Transverse colon (tissue), 4 donors: ENCODE results near the gene ZFAND5.

Experiments used
- CTCF ChIP-seq, 5 experiments: fragments of 200-600 bp in 3 of 5; fragments of 450-650 bp in 2 of 5; sonication (generic) in 3 of 5; IDR thresholded peaks; 1 replicate in 2 of 5; 2 replicates in 3 of 5; pipeline ENCODE4 v1.5.1; 2016 to 2017; ENCODE audit warnings: antibody characterized with exemption in 5 of 5, inconsistent platforms in 3 of 5, mild to moderate bottlenecking in 2 of 5, moderate library complexity in 1 of 5
- EP300 ChIP-seq: sonication (generic); formaldehyde crosslinking; IDR thresholded peaks from one replicate; pipeline ENCODE4 v1.6.1; 2017; ENCODE audit warnings: antibody characterized with exemption, low read depth
- POLR2A ChIP-seq: fragments of 450-650 bp; IDR thresholded peaks from one replicate; pipeline ENCODE4 v1.6.1; 2016; ENCODE audit warnings: antibody characterized with exemption, mild to moderate bottlenecking, moderate library complexity
- POLR2AphosphoS5 ChIP-seq, 3 donors: sonication (generic); formaldehyde crosslinking; IDR thresholded peaks; one replicate each; pipeline ENCODE4 v1.6.1; 2016; ENCODE audit warnings: antibody characterized with exemption in 3 of 3

DNA sequence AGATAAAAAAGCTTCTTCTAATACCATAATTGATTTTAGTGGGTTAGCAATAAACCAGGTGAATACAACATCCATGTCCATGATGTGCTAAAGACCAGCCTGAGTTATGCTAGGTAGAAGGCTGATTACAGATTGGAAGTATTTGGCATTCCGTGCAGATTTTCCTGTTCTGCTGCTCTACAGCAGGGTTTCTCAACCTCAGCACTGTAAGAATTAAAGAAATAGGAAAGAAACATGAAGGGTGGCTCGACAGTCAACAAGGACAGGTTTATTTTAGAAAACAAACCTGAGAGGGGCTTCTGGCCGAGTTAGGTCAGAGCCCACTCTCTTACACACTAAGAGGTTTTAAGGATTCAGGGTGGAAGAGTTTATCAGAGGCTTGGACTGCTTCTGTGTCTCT is 42.3 kb downstream of the ZFAND5 start:
- no peak for TF ChIP-seq CTCF (IDR thresholded peaks at IDR 0.05)
- TF ChIP-seq POLR2A, result no peak
- TF ChIP-seq POLR2AphosphoS5 (IDR thresholded peaks at IDR 0.05), result no peak
- TF ChIP-seq EP300, result no peak
